Measurements from ENCODE around the gene MAD2L2.

Gene MAD2L2

GRCh38 chr1:11680270-11681070 is 478 bp downstream of the MAD2L2 start:
- DNase-seq = no peak

GRCh38 chr1:11678442-11678841 is 2.5 kb downstream of the MAD2L2 start:
- DNase-seq = no peak

GRCh38 chr1:11676386-11677103 is 4.4 kb downstream of the MAD2L2 start:
- DNase-seq = no peak

- DNase-seq = no peak
Measured at GRCh38 chr1:11675325-11675724, 5.6 kb downstream of the MAD2L2 start.

- DNase-seq = no peak
Measured at GRCh38 chr1:11674488-11674887, 6.5 kb downstream of the MAD2L2 start.

- no peak for DNase-seq
Measured at GRCh38 chr1:11673089-11673769, 7.7 kb downstream of the MAD2L2 start.

GRCh38 chr1:11671544-11672286 is 9.2 kb downstream of the MAD2L2 start:
- no peak for DNase-seq

GRCh38 chr1:11671205-11671543 is 9.8 kb downstream of the MAD2L2 start:
- DNase-seq = no peak

GRCh38 chr1:11670747-11671146 is 10.2 kb downstream of the MAD2L2 start:
- no peak for DNase-seq

GRCh38 chr1:11668516-11668915 is 12.4 kb downstream of the MAD2L2 start:
- no peak for DNase-seq

GRCh38 chr1:11664336-11665065 is 16.4 kb downstream of the MAD2L2 start:
- peak; percentile 54 to 61 for DNase-seq

GRCh38 chr1:11661103-11661502 is 19.8 kb downstream of the MAD2L2 start:
- no peak for DNase-seq

- DNase-seq = no peak
Measured at GRCh38 chr1:11659748-11660147, 21.2 kb downstream of the MAD2L2 start.

- no peak for DNase-seq
Measured at GRCh38 chr1:11658542-11658941, 22.4 kb downstream of the MAD2L2 start.

GRCh38 chr1:11657654-11658053 is 23.3 kb downstream of the MAD2L2 start:
- no peak for DNase-seq

GRCh38 chr1:11654939-11655808 is 25.8 kb downstream of the MAD2L2 start:
- no peak for DNase-seq

GRCh38 chr1:11654137-11654938 is 26.6 kb downstream of the MAD2L2 start, which contains the start of the genes FBXO2 and FBXO44:
FBXO2 (minus strand) TSS chr1:11654429; CDS start chr1:11654340, 89 bp downstream.
FBXO44 (plus strand) TSS chr1:11654877; CDS start chr1:11655836, 959 bp downstream.
- DNase-seq = peak; percentile 70 to 75

- no peak for DNase-seq
Measured at GRCh38 chr1:11653861-11654136, 27.1 kb downstream of the MAD2L2 start.

GRCh38 chr1:11653101-11653860 is 27.7 kb downstream of the MAD2L2 start:
- DNase-seq = no peak

Measured in activated CD4-positive, alpha-beta T cell treated with anti-CD3 and anti-CD28 coated beads, Interleukin-2, amount 50 U/mL, for 48 hours (primary cell).